Jurkat, Clone E6-1 (cell line): ENCODE data around the gene PDGFB.
A peak's percentile ranks its signal among the peaks of the same experiment; 100 is the strongest.

Experiments
- DNase-seq: peaks from one replicate; pipeline ENCODE4 v3.0.0-alpha.2; 2011; ENCODE audit warnings: low read depth, low spot score
- H3K4me3 ChIP-seq: 2 replicates; pipeline ENCODE4 v1.5.1; 2011; ENCODE audit warnings: mild to moderate bottlenecking, low read length, control low read depth, moderate library complexity

The PDGFB gene

DNA sequence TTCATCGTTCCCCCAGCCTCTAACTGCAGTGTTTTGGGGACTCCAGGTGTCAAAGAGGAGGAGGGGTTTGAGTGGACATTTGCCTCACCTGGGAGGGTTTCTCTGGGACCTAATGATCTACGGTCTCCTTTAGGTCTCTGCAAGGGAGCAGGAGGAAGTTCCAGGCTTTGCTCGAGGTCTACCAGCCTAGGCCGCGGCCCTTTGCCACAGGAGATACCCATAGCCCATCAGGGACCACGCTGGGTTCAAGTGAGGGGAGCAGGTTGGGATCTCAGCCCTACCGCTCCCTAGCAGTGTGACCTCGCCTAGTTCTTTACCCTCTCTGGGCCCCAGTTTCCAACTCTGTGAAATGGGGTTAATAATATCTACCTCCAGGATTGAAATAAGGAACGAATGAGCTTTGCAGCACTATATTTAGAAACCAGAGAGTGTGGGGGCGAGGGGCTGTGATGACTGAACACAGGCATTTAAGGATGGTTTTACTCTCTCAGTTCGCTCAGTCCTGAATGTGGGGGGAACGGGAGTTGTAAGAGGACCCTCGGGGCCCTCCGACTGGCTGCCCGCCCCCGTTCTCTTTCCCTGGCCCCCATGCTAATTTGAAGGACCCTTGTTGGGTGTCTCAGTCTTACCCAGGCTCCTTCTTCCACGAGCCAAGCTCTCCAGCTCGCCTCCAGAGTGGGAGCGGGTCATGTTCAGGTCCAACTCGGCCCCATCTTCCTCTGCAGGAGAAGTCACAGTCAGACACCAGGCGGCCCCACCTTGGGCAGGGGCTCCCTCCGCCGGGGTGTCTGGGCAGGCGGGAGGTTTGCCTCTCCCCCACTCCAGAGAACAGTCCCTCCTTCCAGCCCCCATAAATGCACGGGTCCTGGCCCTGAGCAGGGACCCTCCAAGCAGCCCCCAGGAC, 11.7 kb downstream of the PDGFB start:
- no peak for DNase-seq
- no peak overlapping the region for H3K4me3 ChIP-seq

DNA sequence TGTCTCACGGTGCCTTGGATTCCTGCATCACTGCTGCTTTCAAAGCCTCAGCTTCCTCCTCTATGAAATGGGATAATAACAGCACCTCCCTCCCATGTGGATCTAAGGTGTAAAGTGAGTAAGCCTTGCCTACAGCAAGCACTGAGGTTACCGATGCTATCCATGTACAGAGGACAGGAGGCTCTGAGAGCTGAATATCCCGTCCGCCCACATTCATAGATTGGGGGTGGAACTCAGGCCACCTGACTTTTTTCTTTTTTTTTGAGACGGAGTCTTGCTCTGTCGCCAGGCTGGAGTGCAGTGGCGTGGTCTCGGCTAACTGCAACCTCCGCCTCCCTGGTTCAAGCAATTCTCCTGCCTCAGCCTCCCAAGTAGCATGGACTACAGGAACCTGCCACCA, 12.5 kb downstream of the PDGFB start:
- no peak for DNase-seq
- H3K4me3 ChIP-seq = no peak overlapping the region

GRCh38 chr22:39231197-39231950, 13.4 kb downstream of the PDGFB start:
- no peak for DNase-seq
- no peak overlapping the region for H3K4me3 ChIP-seq

DNA sequence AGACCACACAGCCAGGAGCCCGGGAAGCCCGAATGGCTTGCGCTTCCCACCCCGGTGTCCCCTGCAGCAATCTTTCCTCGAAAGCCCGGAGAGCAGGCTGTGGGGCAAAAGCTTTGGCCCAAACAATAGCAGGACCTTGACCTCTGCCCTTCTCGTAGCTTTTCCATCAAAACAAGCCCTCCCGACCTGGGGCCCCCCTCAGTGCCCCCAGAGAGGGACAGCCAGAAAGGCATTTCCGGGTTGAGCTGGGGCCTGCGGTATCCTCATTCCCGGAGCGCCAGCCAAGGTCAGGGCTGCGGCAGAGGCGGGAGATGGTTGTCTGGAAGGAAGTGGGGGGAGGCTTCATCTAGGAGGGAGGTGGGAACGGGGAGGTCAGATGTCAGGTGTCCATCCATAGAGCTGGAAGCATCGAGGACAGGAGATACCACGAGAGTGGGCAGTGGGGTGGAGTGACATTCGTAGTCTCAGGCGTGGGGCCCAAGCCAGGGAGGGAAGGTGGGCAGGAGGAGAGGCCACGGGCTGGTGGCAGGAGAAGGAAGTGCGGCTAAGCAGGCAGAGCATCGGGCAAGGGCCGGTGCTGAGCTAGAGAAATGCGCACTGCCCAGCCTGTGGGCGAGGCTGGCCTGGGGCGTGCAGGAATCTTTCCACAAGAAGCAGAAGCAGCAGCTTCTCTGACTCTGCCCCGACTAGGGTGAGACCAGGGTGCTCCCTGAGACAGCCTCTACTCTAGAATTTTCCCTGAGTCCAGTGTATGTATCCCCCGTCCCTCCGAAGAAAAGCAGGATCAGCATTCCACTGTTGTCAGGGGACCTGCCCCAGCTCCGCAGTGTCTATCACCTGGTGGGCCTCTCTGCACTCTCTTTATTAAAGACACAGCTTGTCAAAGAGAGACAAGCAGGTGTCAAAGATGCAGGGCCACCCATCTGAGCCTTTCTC, 14.3 kb downstream of the PDGFB start:
- H3K4me3 ChIP-seq = no peak overlapping the region
- DNase-seq = no peak

GRCh38 chr22:39229688-39230260, 15.0 kb downstream of the PDGFB start:
- no peak overlapping the region for H3K4me3 ChIP-seq
- DNase-seq = no peak

- no peak for DNase-seq
- H3K4me3 ChIP-seq = no peak overlapping the region
These were observed 15.7 kb downstream of the PDGFB start for GRCh38 chr22:39229075-39229474.

GRCh38 chr22:39227542-39228272, 17.1 kb downstream of the PDGFB start:
- no peak for DNase-seq
- no peak overlapping the region for H3K4me3 ChIP-seq

- DNase-seq = no peak
- no peak overlapping the region for H3K4me3 ChIP-seq
These were observed 18.4 kb downstream of the PDGFB start for GRCh38 chr22:39226353-39226752.

DNA sequence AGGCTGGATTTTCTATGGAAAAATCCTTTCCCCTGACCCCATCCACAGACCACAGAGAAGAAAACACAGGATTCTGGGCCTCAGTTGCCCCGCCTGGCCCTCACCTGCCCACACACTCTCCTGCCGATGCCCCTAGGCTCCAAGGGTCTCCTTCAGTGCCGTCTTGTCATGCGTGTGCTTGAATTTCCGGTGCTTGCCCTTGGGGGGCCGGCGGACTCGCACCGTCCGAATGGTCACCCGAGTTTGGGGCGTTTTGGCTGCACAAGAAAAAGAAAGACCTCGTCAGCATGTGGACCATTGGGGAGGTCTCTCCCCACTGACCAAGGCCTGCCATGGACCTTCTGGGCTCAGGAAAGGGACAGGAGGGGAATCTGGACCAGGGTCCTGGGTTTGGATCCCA, 19.2 kb downstream of the PDGFB start:
- no peak overlapping the region for H3K4me3 ChIP-seq
- DNase-seq = no peak

GRCh38 chr22:39224550-39224949, 20.2 kb downstream of the PDGFB start:
- no peak overlapping the region for H3K4me3 ChIP-seq
- DNase-seq = no peak

GRCh38 chr22:39223091-39223710, 21.6 kb downstream of the PDGFB start:
- H3K4me3 ChIP-seq = no peak overlapping the region
- peak; percentile 27 for DNase-seq

- DNase-seq = no peak
- no peak overlapping the region for H3K4me3 ChIP-seq
These were observed 22.6 kb downstream of the PDGFB start for GRCh38 chr22:39221999-39222686.

DNA sequence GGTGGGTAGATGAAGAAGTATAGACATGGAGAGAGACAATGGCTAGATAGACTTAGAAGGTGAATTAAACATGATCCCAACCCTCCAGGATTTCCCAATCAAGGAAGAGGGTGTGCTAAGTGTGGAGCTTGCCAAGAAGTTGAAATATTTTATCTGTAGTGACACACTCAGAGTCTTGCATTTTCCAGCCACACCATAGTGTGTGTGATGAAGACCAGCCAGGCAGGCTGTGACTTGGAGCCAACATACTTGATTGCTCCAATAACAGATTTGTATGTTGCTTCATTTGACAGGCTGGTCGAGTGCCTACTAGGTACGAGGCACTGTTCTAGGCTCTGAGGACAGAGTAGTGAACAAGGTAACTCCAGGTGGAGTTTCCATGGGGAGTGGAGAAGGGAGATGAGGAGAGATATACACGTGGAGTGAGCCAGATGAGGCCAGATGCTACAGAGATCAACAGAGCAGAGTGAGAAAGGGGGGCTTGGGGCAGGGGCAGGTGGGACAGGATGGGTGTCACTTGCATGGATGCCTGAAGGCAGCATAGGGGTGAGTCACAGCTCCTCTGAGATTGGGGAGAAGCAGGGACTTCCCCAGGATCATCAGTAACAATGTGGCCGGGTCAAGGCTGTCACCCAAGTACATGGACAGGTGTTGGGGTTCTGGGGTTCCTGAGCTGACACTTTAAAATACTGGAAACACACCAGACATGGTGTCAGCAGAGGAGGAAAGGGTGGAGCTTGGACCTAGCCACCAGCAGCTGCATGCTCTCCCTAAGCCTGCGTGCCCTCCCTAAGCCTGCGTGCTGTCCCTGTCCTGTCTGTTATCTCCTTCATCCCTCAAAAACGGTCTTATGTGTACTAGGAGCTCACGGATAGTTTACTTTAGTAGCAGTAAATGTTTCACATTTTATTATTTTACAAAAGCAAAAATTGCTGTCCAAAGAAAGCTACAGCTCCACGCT, 23.6 kb downstream of the PDGFB start:
- no peak overlapping the region for H3K4me3 ChIP-seq
- DNase-seq = no peak

GRCh38 chr22:39220450-39220849, 24.3 kb downstream of the PDGFB start:
- H3K4me3 ChIP-seq = no peak overlapping the region
- no peak for DNase-seq

DNA sequence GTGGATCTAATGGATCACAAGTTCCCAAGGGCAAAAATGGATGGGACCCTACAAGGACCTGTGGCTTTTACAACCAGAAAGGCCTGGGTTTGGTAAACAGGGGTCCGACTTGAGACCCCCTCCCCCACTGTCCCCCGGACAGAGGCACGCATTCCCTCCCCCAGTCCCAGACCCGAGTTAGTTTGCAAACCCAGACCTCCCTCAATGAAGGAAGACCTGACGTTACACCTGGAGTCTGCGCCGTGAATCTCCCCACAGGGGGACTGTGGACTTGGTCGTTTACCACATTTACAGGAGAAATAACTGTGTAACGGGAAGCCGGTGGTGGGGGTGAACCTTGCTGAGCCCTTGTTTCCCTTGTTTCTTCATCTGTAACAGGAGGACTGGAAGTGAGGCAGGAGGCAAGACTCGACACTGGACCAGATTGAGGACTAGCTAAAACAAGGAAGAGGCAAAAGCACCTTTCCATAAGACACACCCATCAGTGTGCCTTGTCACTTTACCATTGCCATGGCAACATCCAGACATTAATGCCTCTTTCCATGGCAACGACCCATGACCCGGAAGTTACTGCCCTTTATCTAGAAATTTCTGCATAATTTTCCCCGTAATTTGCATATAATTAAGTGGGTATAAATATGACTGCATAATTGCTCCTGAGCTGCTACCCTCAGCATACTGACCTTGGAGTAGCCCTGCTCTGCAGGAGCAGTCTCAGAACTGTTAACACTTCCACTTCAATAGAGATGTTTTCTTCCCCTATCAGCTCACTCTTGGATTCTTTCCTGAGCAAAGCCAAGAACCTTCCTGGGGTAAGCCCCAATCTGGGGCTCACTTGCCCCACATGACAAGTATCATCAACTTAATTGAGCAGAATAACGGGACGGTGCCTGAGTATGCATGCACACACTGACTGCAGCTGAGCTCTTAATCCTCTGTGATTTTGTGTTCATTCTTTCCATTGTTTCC, 25.4 kb downstream of the PDGFB start:
- no peak overlapping the region for H3K4me3 ChIP-seq
- peak; percentile 12 for DNase-seq
